GM12878 (cell line): ENCODE results near the gene CACNA1B. TPM values are rescaled to one million over a fixed set of nuclear protein-coding genes. Genes with fewer than 3 reads are reported as not detected.

ENCODE experiments used
- ATAC-seq: fragments of 200-7000 bp; cut with Tn5 transposase; 3 replicates; pipeline ENCODE4 v1.9.1; 2020; ENCODE audit warnings: mild to moderate bottlenecking, moderate library complexity
- BruUV-seq: library from RNA; stranded (reverse); fragments of 400-500 nt; replicated peaks from 2 replicates; lab custom pipeline; 2021; lab: Mats Ljungman, UMichigan
- CTCF ChIA-PET: fragments of 300-600 bp; sonication (Branson Sonifier 250); formaldehyde crosslinking; extraction: SDS; loops from one replicate; lab custom pipeline; 2021; ENCODE audit warnings: inconsistent platforms; lab: Yijun Ruan, JAX
- POLR2A ChIA-PET: fragments of 350-600 bp; formaldehyde crosslinking; extraction: SDS; loops from one replicate; lab custom pipeline; 2021; ENCODE audit warnings: inconsistent platforms; lab: Charles Lee
- RAD21 ChIA-PET: fragments of 300-600 bp; sonication (Branson Sonifier 250); formaldehyde crosslinking; loops from one replicate; lab custom pipeline; 2023; ENCODE audit warnings: antibody characterized with exemption; ENCODE audit not compliant: unreplicated experiment; lab: Charles Lee
- SMC1A ChIA-PET: fragments of 300-600 bp; sonication (Branson Sonifier 250); formaldehyde crosslinking; loops from one replicate; lab custom pipeline; 2023; ENCODE audit not compliant: unreplicated experiment, uncharacterized antibody; lab: Charles Lee
- DNase-seq: peaks from one replicate; pipeline ENCODE4 v3.0.0-alpha.2; 2011; ENCODE audit warnings: low read depth, low spot score
- FAIRE-seq: peaks from 3 replicates; lab custom pipeline; 2011; peaks lifted over from hg19 to GRCh38; lab: Jason Lieb, UNC
- H2AFZ ChIP-seq: 2 replicates; pipeline ENCODE4 v1.6.0; 2011; ENCODE audit warnings: low read depth, low read length, control low read depth; ENCODE audit not compliant: control insufficient read depth
- H3K27ac ChIP-seq: 2 replicates; pipeline ENCODE4 v1.5.1; 2011; ENCODE audit warnings: control low read depth; ENCODE audit not compliant: control insufficient read depth, insufficient read depth
- H3K27me3 ChIP-seq, 2 experiments: replicated peaks in 1 of 2; 2 replicates each; pipeline versions ENCODE4 v1.6.0 to v1.6.1; 2011; ENCODE audit warnings: low read length in 1 of 2; ENCODE audit not compliant: control insufficient read depth in 2 of 2, insufficient read depth in 2 of 2
- H3K36me3 ChIP-seq, 2 experiments: 2 replicates each; pipeline ENCODE4 v1.5.1; 2011; ENCODE audit warnings: low read length in 1 of 2; ENCODE audit not compliant: control insufficient read depth in 2 of 2, insufficient read depth in 2 of 2
- H3K4me1 ChIP-seq: 2 replicates; pipeline ENCODE4 v1.6.1; 2011; ENCODE audit warnings: mild to moderate bottlenecking, low read length, moderate library complexity, mixed read lengths; ENCODE audit not compliant: control insufficient read depth, insufficient read depth
- H3K4me2 ChIP-seq: 2 replicates; pipeline ENCODE4 v1.6.0; 2011; ENCODE audit warnings: control low read depth; ENCODE audit not compliant: control insufficient read depth, insufficient read depth
- H3K4me3 ChIP-seq: fragments of 200-600 bp; sonication (generic); 2 replicates; pipeline ENCODE4 v1.5.1; 2016
- H3K79me2 ChIP-seq: 2 replicates; pipeline ENCODE4 v1.6.0; 2011; ENCODE audit warnings: low read length; ENCODE audit not compliant: control insufficient read depth, insufficient read depth
- H3K9ac ChIP-seq: 2 replicates; pipeline ENCODE4 v1.8.0; 2011; ENCODE audit warnings: low read length, control low read depth, mixed read lengths; ENCODE audit not compliant: control insufficient read depth, insufficient read depth
- H3K9me3 ChIP-seq: replicated peaks from 3 replicates; pipeline ENCODE4 v1.5.1; 2011; ENCODE audit warnings: mild to moderate bottlenecking, low read length; ENCODE audit not compliant: control insufficient read depth, insufficient read depth
- H4K20me1 ChIP-seq: 2 replicates; pipeline ENCODE4 v1.6.0; 2011; ENCODE audit not compliant: control insufficient read depth, insufficient read depth
- ASH2L ChIP-seq: fragments of 300-600, 200-600 bp; sonication (generic); IDR thresholded peaks from 2 replicates; pipeline ENCODE4 v1.6.1; 2017; ENCODE audit warnings: low read depth, mild to moderate bottlenecking, borderline replicate concordance
- FOXK2 ChIP-seq: fragments of 450-650 bp; IDR thresholded peaks from 2 replicates; pipeline ENCODE4 v1.6.1; 2017; ENCODE audit warnings: mild to moderate bottlenecking, moderate library complexity
- GATAD2B ChIP-seq: fragments of 450-650 bp; conservative IDR thresholded peaks from 2 replicates; pipeline ENCODE4 v1.6.1; 2017; ENCODE audit warnings: low read depth, mild to moderate bottlenecking, moderate library complexity
- MXI1 ChIP-seq: fragments of 150-350 bp; IDR thresholded peaks from 2 replicates; pipeline ENCODE4 v1.6.1; 2011; ENCODE audit warnings: low read depth, mild to moderate bottlenecking, inconsistent platforms, low read length, improper control_type of control experiment
- NR2C1 ChIP-seq: fragments of 450-650 bp; IDR thresholded peaks from 2 replicates; pipeline ENCODE4 v1.6.1; 2017; ENCODE audit warnings: antibody characterized with exemption, mild to moderate bottlenecking, moderate library complexity
- POLR2AphosphoS5 ChIP-seq: IDR thresholded peaks from 2 replicates; pipeline ENCODE4 v1.6.1; 2011; ENCODE audit warnings: mild to moderate bottlenecking, low read length, inconsistent platforms
- SMAD1 ChIP-seq: fragments of 450-650 bp; IDR thresholded peaks from 2 replicates; pipeline ENCODE4 v1.6.1; 2018; ENCODE audit warnings: mild to moderate bottlenecking, low read depth; ENCODE audit not compliant: partially characterized antibody
- SPI1 ChIP-seq: IDR thresholded peaks from 2 replicates; pipeline ENCODE4 v1.6.1; 2011; ENCODE audit warnings: low read depth, mild to moderate bottlenecking, low read length, moderate library complexity, borderline replicate concordance; ENCODE audit not compliant: insufficient read depth
- STAT3 ChIP-seq: IDR thresholded peaks from 2 replicates; pipeline ENCODE4 v1.6.1; 2011; ENCODE audit warnings: low read depth, low read length, improper control_type of control experiment
- WRNIP1 ChIP-seq: IDR thresholded peaks from 2 replicates; pipeline ENCODE4 v1.6.1; 2011; ENCODE audit warnings: low read depth, low read length, improper control_type of control experiment, borderline replicate concordance
- YBX1 ChIP-seq: fragments of 450-650 bp; IDR thresholded peaks from 2 replicates; pipeline ENCODE4 v1.6.1; 2016; ENCODE audit warnings: antibody characterized with exemption
- ZZZ3 ChIP-seq: IDR thresholded peaks from 2 replicates; pipeline ENCODE4 v1.6.1; 2011; ENCODE audit warnings: low read depth; ENCODE audit not compliant: control insufficient read depth, insufficient read length
- WGBS: methylation state at CpG from one replicate; pipeline ENCODE4 v1.1.6; 2016; ENCODE audit warnings: low lambda C conversion rate; ENCODE audit not compliant: insufficient replicate concordance, insufficient coverage; ENCODE audit errors: missing lambda C conversion rate; 5-methylcytosine and 5-hydroxymethylcytosine counted together
- in situ Hi-C: fragments of 300-500 bp; cut with MboI; formaldehyde crosslinking; loops from 9 replicates; pipeline ENCODE4 v1.14.3; 2018; ENCODE audit warnings: mixed read lengths
- intact Hi-C: fragments of 100-400 bp; cut with micrococcal nuclease; formaldehyde crosslinking; loops from one replicate; pipeline ENCODE4 v1.14.2; 2022; ENCODE audit not compliant: unreplicated experiment
- polyA plus RNA-seq, 11 experiments: library from polyadenylated mRNA; depleted of rRNA in 4 of 11; unstranded in 6 of 11; stranded (reverse) in 5 of 11; fragments of >200 nt; fragmentation: Nextera tagmentation in 4 of 11; fragmentation: Illumina TruSeq in 1 of 11; extraction: Ambion mirVana in 4 of 11; extraction: Trizol in 1 of 11; gene quantifications; 1 replicate in 1 of 11; 2 replicates in 10 of 11; pipeline versions ENCODE4 v1.2.1 to v1.2.3, GENCODE V29; 2011 to 2016; ENCODE audit warnings: inconsistent platforms in 2 of 11, missing spikeins in 2 of 11, low read depth in 1 of 11
- total RNA-seq, 4 experiments: library from RNA; depleted of rRNA in 3 of 4; stranded (reverse); fragments of >200 nt in 3 of 4; fragmentation: Illumina TruSeq in 1 of 4; extraction: Trizol in 1 of 4; gene quantifications; 2 replicates each; pipeline versions ENCODE4 v1.2.1 to v1.2.3, GENCODE V29; 2013 to 2021
- TF ChIP-seq, protein P1 (sequence below): fragments of 450-650 bp; formaldehyde crosslinking; IDR thresholded peaks from 2 replicates; pipeline ENCODE4 v1.4.0; 2020; ENCODE audit warnings: mild to moderate bottlenecking, moderate library complexity
- TF ChIP-seq, protein P2 (sequence below): fragments of 450-650 bp; IDR thresholded peaks from 2 replicates; pipeline ENCODE4 v1.6.1; 2017; ENCODE audit warnings: mild to moderate bottlenecking

The CACNA1B gene
- total and polyA plus RNA-seq, 10 of the 15 experiments (the other 5 are each of a cell fraction or from before 2014, with no cell fraction given): 0.01 to 0.03 (median 0.01) TPM; not detected in 7

DNA sequence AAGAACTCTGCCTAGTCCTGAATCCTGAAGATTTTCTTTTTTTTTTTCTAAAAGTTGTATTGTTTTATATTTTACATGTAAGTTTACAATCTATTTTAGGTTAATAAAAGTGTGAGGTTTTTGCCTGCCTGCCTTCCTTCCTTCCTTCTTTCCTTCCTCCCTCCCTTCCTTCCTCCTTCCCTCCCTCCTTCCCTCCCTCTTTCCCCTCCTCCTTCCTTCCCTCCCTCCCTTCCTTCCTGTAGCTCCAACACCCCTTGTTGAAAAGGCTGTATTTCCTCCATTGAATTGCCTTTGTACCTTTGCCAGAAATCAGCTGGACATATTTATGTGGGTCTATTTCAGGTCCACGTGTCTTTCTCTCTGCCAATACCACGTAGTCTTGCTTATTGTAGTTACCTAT is 46.6 kb downstream of the CACNA1B start:
- H3K4me2 ChIP-seq: no peak overlapping the region
- H2AFZ ChIP-seq: no peak overlapping the region
- POLR2A ChIA-PET: no interaction called here
- no TSS peak for BruUV-seq
- H3K27me3 ChIP-seq: no peaks in the 10 kb centered on the region
- TF ChIP-seq SMAD1 (no peak), STAT3 (no peak), SPI1 (no peak), ZZZ3 (no peak), WRNIP1 (no peak), MXI1 (no peak), NR2C1 (no peak), FOXK2 (no peak), POLR2AphosphoS5 (no peak), GATAD2B (no peak), YBX1 (no peak), ASH2L (no peak)
- TF ChIP-seq, protein P1, sequence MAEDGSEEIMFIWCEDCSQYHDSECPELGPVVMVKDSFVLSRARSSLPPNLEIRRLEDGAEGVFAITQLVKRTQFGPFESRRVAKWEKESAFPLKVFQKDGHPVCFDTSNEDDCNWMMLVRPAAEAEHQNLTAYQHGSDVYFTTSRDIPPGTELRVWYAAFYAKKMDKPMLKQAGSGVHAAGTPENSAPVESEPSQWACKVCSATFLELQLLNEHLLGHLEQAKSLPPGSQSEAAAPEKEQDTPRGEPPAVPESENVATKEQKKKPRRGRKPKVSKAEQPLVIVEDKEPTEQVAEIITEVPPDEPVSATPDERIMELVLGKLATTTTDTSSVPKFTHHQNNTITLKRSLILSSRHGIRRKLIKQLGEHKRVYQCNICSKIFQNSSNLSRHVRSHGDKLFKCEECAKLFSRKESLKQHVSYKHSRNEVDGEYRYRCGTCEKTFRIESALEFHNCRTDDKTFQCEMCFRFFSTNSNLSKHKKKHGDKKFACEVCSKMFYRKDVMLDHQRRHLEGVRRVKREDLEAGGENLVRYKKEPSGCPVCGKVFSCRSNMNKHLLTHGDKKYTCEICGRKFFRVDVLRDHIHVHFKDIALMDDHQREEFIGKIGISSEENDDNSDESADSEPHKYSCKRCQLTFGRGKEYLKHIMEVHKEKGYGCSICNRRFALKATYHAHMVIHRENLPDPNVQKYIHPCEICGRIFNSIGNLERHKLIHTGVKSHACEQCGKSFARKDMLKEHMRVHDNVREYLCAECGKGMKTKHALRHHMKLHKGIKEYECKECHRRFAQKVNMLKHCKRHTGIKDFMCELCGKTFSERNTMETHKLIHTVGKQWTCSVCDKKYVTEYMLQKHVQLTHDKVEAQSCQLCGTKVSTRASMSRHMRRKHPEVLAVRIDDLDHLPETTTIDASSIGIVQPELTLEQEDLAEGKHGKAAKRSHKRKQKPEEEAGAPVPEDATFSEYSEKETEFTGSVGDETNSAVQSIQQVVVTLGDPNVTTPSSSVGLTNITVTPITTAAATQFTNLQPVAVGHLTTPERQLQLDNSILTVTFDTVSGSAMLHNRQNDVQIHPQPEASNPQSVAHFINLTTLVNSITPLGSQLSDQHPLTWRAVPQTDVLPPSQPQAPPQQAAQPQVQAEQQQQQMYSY (CRISPR knock-in tag): no peak
- TF ChIP-seq, protein P2, sequence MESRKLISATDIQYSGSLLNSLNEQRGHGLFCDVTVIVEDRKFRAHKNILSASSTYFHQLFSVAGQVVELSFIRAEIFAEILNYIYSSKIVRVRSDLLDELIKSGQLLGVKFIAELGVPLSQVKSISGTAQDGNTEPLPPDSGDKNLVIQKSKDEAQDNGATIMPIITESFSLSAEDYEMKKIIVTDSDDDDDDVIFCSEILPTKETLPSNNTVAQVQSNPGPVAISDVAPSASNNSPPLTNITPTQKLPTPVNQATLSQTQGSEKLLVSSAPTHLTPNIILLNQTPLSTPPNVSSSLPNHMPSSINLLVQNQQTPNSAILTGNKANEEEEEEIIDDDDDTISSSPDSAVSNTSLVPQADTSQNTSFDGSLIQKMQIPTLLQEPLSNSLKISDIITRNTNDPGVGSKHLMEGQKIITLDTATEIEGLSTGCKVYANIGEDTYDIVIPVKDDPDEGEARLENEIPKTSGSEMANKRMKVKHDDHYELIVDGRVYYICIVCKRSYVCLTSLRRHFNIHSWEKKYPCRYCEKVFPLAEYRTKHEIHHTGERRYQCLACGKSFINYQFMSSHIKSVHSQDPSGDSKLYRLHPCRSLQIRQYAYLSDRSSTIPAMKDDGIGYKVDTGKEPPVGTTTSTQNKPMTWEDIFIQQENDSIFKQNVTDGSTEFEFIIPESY: no peak
- TF ChIP-seq, all 136 proteins: peak for 0
- Histone ChIP-seq H3K4me3 (no peak overlapping the region), H3K9me3 (peaks cover 2% of the 10 kb centered on the region; the same call in 2 of the 3 replicates), H3K9ac (no peak overlapping the region), H3K79me2 (no peaks in the 10 kb centered on the region), H3K4me1 (no peaks in the 10 kb centered on the region), H3K36me3 (no peaks in the 10 kb centered on the region), H3K27ac (no peak overlapping the region), H4K20me1 (no peaks in the 10 kb centered on the region)
- RAD21 ChIA-PET: no interaction called here
- intact Hi-C loops (no loop called here), in situ Hi-C loops (no loop called here)
- CTCF ChIA-PET: no interaction called here
- SMC1A ChIA-PET: no interaction called here
- FAIRE-seq: no peak
- ATAC-seq: no peak
- no peak for DNase-seq
- WGBS: 0% methylated on average over 2 of the region's 2 CpGs
